CD8-positive, alpha-beta memory T cell (primary cell): Measurements from ENCODE around the gene CGGBP1. TPM values are rescaled to one million over a fixed set of nuclear protein-coding genes. Genes with fewer than 3 reads are reported as not detected.

Experiments used
- CTCF ChIA-PET: fragments of 350-600 bp; sonication (Branson Sonifier 250); formaldehyde crosslinking; loops from one replicate; lab custom pipeline; 2021; ENCODE audit warnings: antibody characterized with exemption; lab: Charles Lee
- POLR2A ChIA-PET: fragments of 350-600 bp; sonication (Branson Sonifier 250); formaldehyde crosslinking; loops from one replicate; lab custom pipeline; 2021; ENCODE audit warnings: antibody characterized with exemption; lab: Charles Lee
- DNase-seq, 5 donors: peaks; one replicate each; pipeline versions ENCODE4 v3.0.0 to v3.0.0-alpha.2; 2020 to 2022; ENCODE audit warnings: mixed read lengths in 1 of 5
- H3K27ac ChIP-seq: one replicate; pipeline ENCODE4 v1.7.0; 2013; ENCODE audit warnings: low read depth, mild to moderate bottlenecking, low read length, moderate library complexity
- H3K27me3 ChIP-seq: 2 replicates; pipeline ENCODE4 v1.7.0; 2013; ENCODE audit warnings: low read length, mild to moderate bottlenecking; ENCODE audit not compliant: insufficient read depth, poor library complexity, severe bottlenecking
- H3K36me3 ChIP-seq: 2 replicates; pipeline ENCODE4 v1.7.0; 2013; ENCODE audit warnings: mild to moderate bottlenecking, low read length, moderate library complexity; ENCODE audit not compliant: insufficient read depth
- H3K4me1 ChIP-seq: 2 replicates; pipeline ENCODE4 v1.7.0; 2013; ENCODE audit warnings: mild to moderate bottlenecking, low read length, moderate library complexity; ENCODE audit not compliant: insufficient read depth
- H3K4me3 ChIP-seq: 2 replicates; pipeline ENCODE4 v1.7.0; 2013; ENCODE audit warnings: mild to moderate bottlenecking, low read length
- H3K9me3 ChIP-seq: 2 replicates; pipeline ENCODE4 v1.7.0; 2013; ENCODE audit warnings: mild to moderate bottlenecking, low read length
- H3K27ac Mint-ChIP-seq, 8 donors: one replicate each; pipeline ENCODE4 v1.8.0; 2020 to 2021; ENCODE audit warnings: mixed read lengths in 8 of 8, mild to moderate bottlenecking in 6 of 8, inconsistent platforms in 3 of 8, moderate library complexity in 3 of 8
- H3K27me3 Mint-ChIP-seq, 2 donors: one replicate each; pipeline ENCODE4 v1.8.0; 2020 to 2021; ENCODE audit warnings: mixed read lengths in 2 of 2, mild to moderate bottlenecking in 1 of 2, moderate library complexity in 1 of 2
- H3K36me3 Mint-ChIP-seq, 3 donors: one replicate each; pipeline ENCODE4 v1.8.0; 2020 to 2021; ENCODE audit warnings: mixed read lengths in 3 of 3, inconsistent platforms in 1 of 3, mild to moderate bottlenecking in 1 of 3
- H3K4me1 Mint-ChIP-seq, 3 donors: one replicate each; pipeline ENCODE4 v1.8.0; 2020 to 2021; ENCODE audit warnings: mixed read lengths in 3 of 3, inconsistent platforms in 1 of 3, mild to moderate bottlenecking in 1 of 3
- H3K4me3 Mint-ChIP-seq, 7 donors: one replicate each; pipeline ENCODE4 v1.8.0; 2020 to 2021; ENCODE audit warnings: mixed read lengths in 7 of 7, mild to moderate bottlenecking in 6 of 7, moderate library complexity in 4 of 7, inconsistent platforms in 2 of 7
- H3K9me3 Mint-ChIP-seq, 5 donors: one replicate each; pipeline ENCODE4 v1.8.0; 2020 to 2022; ENCODE audit warnings: mixed read lengths in 5 of 5, mild to moderate bottlenecking in 3 of 5, moderate library complexity in 2 of 5, inconsistent platforms in 1 of 5
- polyA plus RNA-seq: library from polyadenylated mRNA; unstranded; fragments of 300-500 nt; fragmentation: Illumina TruSeq; gene quantifications from one replicate; pipeline ENCODE4 v1.2.3, GENCODE V29; 2021
- total RNA-seq, 2 experiments: library from RNA; stranded (reverse); gene quantifications; one replicate each; pipeline ENCODE4 v1.2.3, GENCODE V29; 2021

Gene CGGBP1, protein sequence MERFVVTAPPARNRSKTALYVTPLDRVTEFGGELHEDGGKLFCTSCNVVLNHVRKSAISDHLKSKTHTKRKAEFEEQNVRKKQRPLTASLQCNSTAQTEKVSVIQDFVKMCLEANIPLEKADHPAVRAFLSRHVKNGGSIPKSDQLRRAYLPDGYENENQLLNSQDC
- total RNA-seq (10 to 100 TPM; 94.5 to 95.9 TPM), polyA plus RNA-seq (84.7 TPM)

DNA sequence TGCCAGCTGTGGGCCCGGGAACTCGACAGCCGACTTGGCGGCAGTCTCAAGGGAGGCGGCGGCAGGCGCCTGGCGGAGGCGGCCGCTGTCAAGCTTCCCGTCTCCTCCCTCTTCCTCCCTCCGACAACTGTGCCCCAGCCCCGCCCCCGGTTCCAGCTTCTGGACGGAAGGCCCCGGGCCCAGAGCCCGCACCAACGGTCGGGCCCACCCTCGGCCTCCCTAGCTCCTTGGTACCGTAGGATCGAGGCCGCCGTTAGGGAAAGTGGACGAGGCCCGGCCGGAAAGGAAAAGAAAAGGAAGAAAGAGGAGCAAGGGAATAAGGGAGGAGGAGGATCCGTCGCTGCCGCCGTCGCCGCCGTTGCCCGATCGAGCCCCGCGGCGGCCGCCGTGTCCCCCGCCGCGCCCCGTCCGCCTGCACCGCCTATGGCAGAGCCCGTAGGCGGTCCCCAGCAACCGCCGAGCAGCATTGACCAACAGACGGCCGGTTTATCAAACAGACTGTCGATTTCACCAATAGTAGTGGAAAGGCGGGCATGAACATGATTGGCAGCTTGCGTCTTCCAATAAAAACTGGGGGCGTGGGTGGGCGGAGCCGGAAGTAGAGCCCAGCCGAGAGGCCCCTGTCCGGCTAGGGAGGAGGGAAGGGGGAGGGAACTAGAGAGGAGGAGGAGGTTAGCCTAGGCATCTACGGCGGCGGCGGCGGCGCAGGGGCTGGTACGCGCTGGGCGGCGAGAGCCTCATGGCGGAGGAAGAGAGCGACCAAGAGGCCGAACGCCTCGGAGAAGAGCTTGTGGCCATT is at the start of gene CGGBP1, which contains the start of gene ZNF654:
Gene CGGBP1, minus strand, starts transcription at position 425 of the 799 bp plus-strand sequence. CDS start 3,029 bp downstream, outside the sequence.
Gene ZNF654, plus strand, starts transcription at position 675 of the 799 bp plus-strand sequence. Its CDS starts 65 bp downstream, at position 740.
- CTCF ChIA-PET: interaction anchor here (0.9 to 2.2 kb wide), 7 partner anchors 15 to 91 kb away, joined by 3 to 9 read pairs (median 7); partner anchors contain the start of gene C3orf38
- no peaks in the 10 kb centered on the region for H3K9me3 ChIP-seq
- H3K4me1 ChIP-seq: peaks cover 47% of the 10 kb centered on the region

DNA sequence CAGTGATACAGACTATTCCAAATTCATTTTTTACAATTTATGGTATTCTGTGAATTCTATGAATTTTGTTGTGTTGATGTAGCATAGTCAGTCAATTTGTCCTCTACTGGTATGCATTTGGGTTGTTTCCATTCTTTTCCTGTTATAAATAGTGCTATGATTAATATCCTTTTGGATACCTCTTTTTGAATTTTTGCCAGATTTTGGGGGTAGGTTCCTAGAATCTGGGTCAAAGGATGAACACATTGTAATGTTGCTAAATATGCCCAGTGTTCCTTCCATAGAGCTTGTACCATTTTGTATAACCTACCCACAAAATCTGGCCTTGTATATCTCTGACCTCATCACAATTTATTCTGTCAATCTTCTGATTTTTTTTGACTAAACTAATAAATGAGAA is 46.5 kb upstream of the CGGBP1 start:
- no peaks in the 10 kb centered on the region for H3K36me3 ChIP-seq
- Mint-ChIP-seq H3K4me3 (no peak overlapping the region), H3K4me1 (peaks cover 25 to 49% (median 38%) of the 10 kb centered on the region in 3 donors), H3K36me3 (peaks cover 7 to 11% (median 8%) of the 10 kb centered on the region in 3 donors), H3K27me3 (no peaks in the 10 kb centered on the region), H3K27ac (peak overlapping the region in 5 of 8 donors; percentile 1 to 89 (median 6)), H3K9me3 (no peaks in the 10 kb centered on the region)
- no peak overlapping the region for H3K4me3 ChIP-seq
- ChIA-PET CTCF (no interaction called here), POLR2A (no interaction called here)
- no peak overlapping the region for H3K27ac ChIP-seq
- DNase-seq: no peak
- H3K4me1 ChIP-seq: no peaks in the 10 kb centered on the region
- H3K27me3 ChIP-seq: no peaks in the 10 kb centered on the region
- H3K9me3 ChIP-seq: no peaks in the 10 kb centered on the region

More for the DNA sequence above, at the start of gene CGGBP1, which contains the start of gene ZNF654:
- Histone ChIP-seq H3K27ac (peak within 1 kb of the TSS; percentile 81), H3K27me3 (no peaks in the 10 kb centered on the region), H3K4me3 (peak within 1 kb of the TSS; percentile 90), H3K36me3 (peaks cover 15% of the 10 kb centered on the region)
- POLR2A ChIA-PET: interaction anchor here (0.5 to 5.5 kb wide), 8 partner anchors 27 to 831 kb away, joined by 3 to 67 read pairs (median 4); partner anchors contain the start of genes C3orf38 and CHMP2B
- H3K36me3 Mint-ChIP-seq: peaks cover 5 to 47% (median 11%) of the 10 kb centered on the region in 3 donors
- peak within 1 kb of the TSS; percentile 91 to 99 (median 96) for H3K4me3 Mint-ChIP-seq
- H3K27ac Mint-ChIP-seq: peak within 1 kb of the TSS; percentile 96 to 98 (median 98)
- no peaks in the 10 kb centered on the region for H3K27me3 Mint-ChIP-seq
- peak; percentile 96 to 100 (median 99) for DNase-seq
- H3K4me1 Mint-ChIP-seq: peaks cover 66 to 77% (median 74%) of the 10 kb centered on the region in 3 donors
- H3K9me3 Mint-ChIP-seq: no peaks in the 10 kb centered on the region

DNA sequence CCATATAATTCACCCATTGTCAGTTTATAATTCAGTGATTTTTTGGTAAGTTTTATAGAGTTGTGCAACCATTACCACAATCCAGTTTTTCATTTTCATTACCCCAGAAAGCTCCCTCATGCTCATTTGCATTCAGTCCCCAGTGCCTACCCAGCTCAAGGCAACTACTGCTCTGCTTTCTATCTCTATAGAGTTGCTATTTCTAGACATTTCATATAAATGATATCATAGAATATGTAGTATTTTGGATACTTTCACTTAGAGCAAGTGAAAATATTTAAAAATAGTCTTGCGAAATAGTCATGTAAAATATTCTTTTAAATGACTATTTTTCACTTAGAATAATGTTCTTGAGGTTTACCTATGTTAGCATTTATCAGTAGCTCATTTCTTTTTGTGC is 42.3 kb upstream of the CGGBP1 start:
- CTCF ChIA-PET: interaction anchor here (1.0 kb wide), 1 partner anchor 12 kb away, joined by 4 read pairs; no protein-coding TSS in a partner anchor
- Histone ChIP-seq H3K27me3 (no peaks in the 10 kb centered on the region), H3K9me3 (no peaks in the 10 kb centered on the region), H3K27ac (no peak overlapping the region), H3K4me1 (no peaks in the 10 kb centered on the region), H3K4me3 (no peak overlapping the region), H3K36me3 (peaks cover 3% of the 10 kb centered on the region)
- no peak for DNase-seq
- peak overlapping the region in 1 of 8 donors; percentile 47 for H3K27ac Mint-ChIP-seq
- H3K27me3 Mint-ChIP-seq: no peaks in the 10 kb centered on the region
- peaks cover 20 to 22% (median 20%) of the 10 kb centered on the region in 3 donors for H3K4me1 Mint-ChIP-seq
- H3K36me3 Mint-ChIP-seq: peaks cover 17 to 27% (median 25%) of the 10 kb centered on the region in 3 donors
- POLR2A ChIA-PET: no interaction called here
- H3K9me3 Mint-ChIP-seq: peaks cover 0 to 2% (median 0%) of the 10 kb centered on the region in 5 donors
- no peak overlapping the region for H3K4me3 Mint-ChIP-seq

DNA sequence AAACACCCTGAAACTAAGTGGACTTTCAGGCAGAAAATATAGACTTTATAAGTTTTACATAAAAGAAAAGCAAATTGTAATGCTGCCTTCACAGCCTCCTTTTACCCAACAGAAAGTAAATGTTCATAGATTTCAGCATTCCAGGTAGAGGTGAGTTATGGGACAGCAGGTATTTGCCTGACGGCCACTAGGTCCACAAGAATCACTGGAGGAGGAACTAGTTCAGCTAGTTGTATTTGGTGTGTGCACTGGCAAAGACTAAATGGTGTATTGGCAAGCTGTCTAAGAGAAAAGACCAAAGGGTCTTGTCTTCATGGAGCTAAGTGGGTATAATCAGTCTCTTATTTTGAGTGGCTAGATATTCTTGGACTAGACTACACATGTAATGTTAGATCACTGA is 34.5 kb upstream of the CGGBP1 start:
- H3K36me3 ChIP-seq: peaks cover 3% of the 10 kb centered on the region
- Mint-ChIP-seq H3K27me3 (no peaks in the 10 kb centered on the region), H3K4me1 (peaks cover 31 to 46% (median 34%) of the 10 kb centered on the region in 3 donors), H3K4me3 (no peak overlapping the region), H3K27ac (no peak overlapping the region), H3K36me3 (peaks cover 37 to 51% (median 37%) of the 10 kb centered on the region in 3 donors), H3K9me3 (peaks cover 0 to 2% (median 0%) of the 10 kb centered on the region in 5 donors)
- no peak overlapping the region for H3K4me3 ChIP-seq
- H3K9me3 ChIP-seq: no peaks in the 10 kb centered on the region
- H3K27me3 ChIP-seq: no peaks in the 10 kb centered on the region
- no peak for DNase-seq
- no peak overlapping the region for H3K27ac ChIP-seq
- POLR2A ChIA-PET: no interaction called here
- no peaks in the 10 kb centered on the region for H3K4me1 ChIP-seq
- CTCF ChIA-PET: no interaction called here

DNA sequence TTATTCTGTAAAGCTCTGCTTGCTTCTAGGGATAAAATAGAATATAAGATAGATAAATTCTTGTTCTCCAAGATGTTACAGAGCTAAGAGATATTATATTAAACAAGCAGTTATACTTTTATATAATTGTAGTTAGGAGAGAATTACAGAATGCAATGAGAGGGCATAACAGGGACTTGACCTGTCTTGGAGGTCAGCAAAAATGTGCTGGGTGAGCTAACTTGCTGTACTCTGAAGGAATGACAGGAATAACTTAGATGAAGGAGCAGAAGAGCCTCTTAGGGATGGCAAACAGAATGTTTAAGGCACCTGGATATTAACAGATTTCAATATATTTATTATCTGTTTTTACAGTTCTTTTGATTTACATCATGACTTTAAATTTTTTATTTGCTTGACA is 33.5 kb upstream of the CGGBP1 start:
- CTCF ChIA-PET: no interaction called here
- peaks cover 3% of the 10 kb centered on the region for H3K36me3 ChIP-seq
- no peaks in the 10 kb centered on the region for H3K27me3 ChIP-seq
- no peaks in the 10 kb centered on the region for H3K9me3 ChIP-seq
- Mint-ChIP-seq H3K36me3 (peaks cover 29 to 47% (median 31%) of the 10 kb centered on the region in 3 donors), H3K9me3 (no peaks in the 10 kb centered on the region), H3K4me1 (peaks cover 25 to 46% (median 34%) of the 10 kb centered on the region in 3 donors), H3K4me3 (no peak overlapping the region), H3K27me3 (no peaks in the 10 kb centered on the region), H3K27ac (no peak overlapping the region)
- POLR2A ChIA-PET: no interaction called here
- H3K4me3 ChIP-seq: no peak overlapping the region
- H3K27ac ChIP-seq: no peak overlapping the region
- H3K4me1 ChIP-seq: no peaks in the 10 kb centered on the region
- no peak for DNase-seq

DNA sequence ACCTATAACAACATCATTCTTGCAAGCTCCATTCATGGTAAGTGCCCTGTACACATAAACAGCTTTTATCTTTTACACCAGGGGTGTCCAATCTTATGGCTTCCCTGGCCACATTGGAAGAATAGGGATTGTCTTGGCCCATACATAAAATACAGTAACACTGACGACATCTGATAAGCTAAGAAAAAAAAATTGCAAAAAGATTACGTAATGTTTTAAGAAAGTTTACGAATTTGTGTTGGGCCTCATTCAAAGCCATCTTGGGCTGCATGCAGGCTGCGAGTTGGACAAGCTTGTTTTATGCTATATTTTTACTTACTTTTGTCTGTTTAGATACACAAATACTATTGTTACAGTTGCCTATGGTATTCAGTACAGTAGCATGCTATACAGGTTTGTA is 31.9 kb upstream of the CGGBP1 start:
- H3K4me1 Mint-ChIP-seq: peaks cover 21 to 40% (median 25%) of the 10 kb centered on the region in 3 donors
- no peaks in the 10 kb centered on the region for H3K9me3 Mint-ChIP-seq
- POLR2A ChIA-PET: no interaction called here
- DNase-seq: no peak
- no peak overlapping the region for H3K27ac ChIP-seq
- H3K36me3 Mint-ChIP-seq: peaks cover 18 to 46% (median 24%) of the 10 kb centered on the region in 3 donors
- H3K27me3 ChIP-seq: no peaks in the 10 kb centered on the region
- no peaks in the 10 kb centered on the region for H3K27me3 Mint-ChIP-seq
- CTCF ChIA-PET: no interaction called here
- no peaks in the 10 kb centered on the region for H3K9me3 ChIP-seq
- H3K27ac Mint-ChIP-seq: no peak overlapping the region
- no peaks in the 10 kb centered on the region for H3K4me1 ChIP-seq
- no peak overlapping the region for H3K4me3 ChIP-seq
- no peak overlapping the region for H3K4me3 Mint-ChIP-seq
- peaks cover 3% of the 10 kb centered on the region for H3K36me3 ChIP-seq

DNA sequence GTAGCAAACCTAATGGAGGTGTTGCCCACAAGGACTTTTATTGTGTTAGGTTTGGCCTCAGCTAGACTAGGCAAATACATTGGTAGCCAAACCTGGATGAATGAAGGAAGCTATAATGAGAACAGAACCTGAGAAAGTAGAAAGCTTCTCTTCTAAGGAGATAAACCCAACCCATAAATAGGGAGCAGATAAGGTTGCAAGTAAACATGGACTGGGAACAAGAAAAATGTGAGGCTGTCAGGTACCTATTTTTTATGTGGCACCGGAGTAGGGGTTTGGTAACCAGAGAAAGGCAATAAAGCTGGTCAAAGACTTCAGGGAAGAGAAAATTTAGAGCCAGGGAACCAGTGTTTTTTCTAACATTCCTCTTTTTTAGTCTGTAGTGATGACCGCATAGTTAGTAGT is 25.3 kb upstream of the CGGBP1 start:
- peaks cover 28 to 58% (median 57%) of the 10 kb centered on the region in 3 donors for H3K4me1 Mint-ChIP-seq
- H3K36me3 Mint-ChIP-seq: peaks cover 3 to 28% (median 12%) of the 10 kb centered on the region in 3 donors
- peak overlapping the region in 2 of 8 donors; percentile 3 to 45 for H3K27ac Mint-ChIP-seq
- Histone ChIP-seq H3K27me3 (no peaks in the 10 kb centered on the region), H3K36me3 (peaks cover 3% of the 10 kb centered on the region), H3K9me3 (no peaks in the 10 kb centered on the region), H3K27ac (no peak overlapping the region), H3K4me1 (no peaks in the 10 kb centered on the region), H3K4me3 (no peak overlapping the region)
- no peaks in the 10 kb centered on the region for H3K9me3 Mint-ChIP-seq
- CTCF ChIA-PET: interaction anchor here (1.6 kb wide), 1 partner anchor 22 kb away, joined by 3 read pairs; no protein-coding TSS in a partner anchor
- DNase-seq: no peak
- H3K27me3 Mint-ChIP-seq: no peaks in the 10 kb centered on the region
- H3K4me3 Mint-ChIP-seq: no peak overlapping the region
- POLR2A ChIA-PET: no interaction called here
